ENCODE results near the gene TBCB. TPM values are rescaled to one million over a fixed set of nuclear protein-coding genes. Genes with fewer than 3 reads are reported as not detected.
"Not testable (repeated sequence)": the region's sequence is repeated elsewhere in the genome, so short reads cannot be mapped to it uniquely, and the experiment has no call there.

Gene TBCB
- total and polyA plus RNA-seq, 2 of the 4 experiments (the other 2 are of a cell fraction) = 182 to 269 TPM

DNA sequence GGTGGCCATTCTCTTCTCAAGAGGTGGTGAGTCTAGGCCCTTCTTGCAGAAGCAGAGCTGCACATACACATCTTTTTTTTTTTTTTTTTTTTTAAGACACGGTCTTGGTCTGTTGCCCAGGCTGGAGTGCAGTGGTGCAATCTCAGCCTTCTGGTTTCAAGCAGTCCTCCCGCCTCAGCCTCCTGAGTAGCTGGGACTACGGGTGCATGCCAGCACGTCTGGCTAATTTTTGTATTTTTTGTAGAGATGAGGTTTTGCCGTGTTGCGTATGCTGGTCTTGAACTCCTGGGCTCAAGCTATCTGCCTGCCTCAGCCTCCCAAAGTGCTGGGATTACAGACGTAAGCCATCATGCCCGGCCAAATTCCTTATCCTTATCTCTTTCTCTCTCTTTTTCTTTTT lies 58.6 kb downstream of the TBCB start:
- CTCF ChIA-PET = interaction anchor here (0.6 to 2.3 kb wide), 2 partner anchors 46 to 103 kb away, joined by 3 to 12 read pairs; no protein-coding TSS in a partner anchor
- ATAC-seq (ENCODE audit: low read depth); H3K79me1 ChIP-seq (ENCODE audit: low read depth in 1 of 2, low read length in 2 of 2); H2BK5ac ChIP-seq (ENCODE audit: low read depth, low read length, poor library complexity, severe bottlenecking); POLR2A ChIA-PET (ENCODE audit: unreplicated experiment); H4K91ac ChIP-seq (ENCODE audit: insufficient read depth, low read depth, low read length); dilution Hi-C loops (cut with HindIII; ENCODE audit: low sequenced_read_pairs, unreplicated experiment); DNase-seq; H3K9me1 ChIP-seq (ENCODE audit: insufficient read depth, low read length); H2AK5ac ChIP-seq (ENCODE audit: low read depth, low read length); H4K8ac ChIP-seq (ENCODE audit: low read depth in 2 of 2, low read length in 2 of 2); H2BK20ac ChIP-seq (ENCODE audit: low read depth, low read length); H2BK120ac ChIP-seq (ENCODE audit: low read depth, low read length); H3K23ac ChIP-seq (ENCODE audit: low read depth, low read length); intact Hi-C loops (cut with micrococcal nuclease); H3K4me2 ChIP-seq (ENCODE audit: low read depth, low read length); H3K18ac ChIP-seq (ENCODE audit: low read depth, low read length); H3K4me3 ChIP-seq (ENCODE audit: insufficient read depth, low read depth, low read length); H3K27me3 ChIP-seq (ENCODE audit: control insufficient read depth, insufficient read depth, low read length); H3K9me3 ChIP-seq (ENCODE audit: control insufficient read depth, insufficient read depth, low read length); H3K4me1 ChIP-seq (ENCODE audit: control insufficient read depth, insufficient read depth, low read length); H3K56ac ChIP-seq (ENCODE audit: extremely low read depth, insufficient read depth, low read length); BruUV-seq (replicated peaks); H3K9ac ChIP-seq (ENCODE audit: low read depth, low read length); H4K20me1 ChIP-seq (ENCODE audit: insufficient read depth, low read length); H2BK15ac ChIP-seq (ENCODE audit: low read depth, low read length); H2AK9ac ChIP-seq (replicated peaks; ENCODE audit: low read depth, low read length, poor library complexity); H3K36me3 ChIP-seq (ENCODE audit: control insufficient read depth, insufficient read depth, low read length); H3K14ac ChIP-seq (replicated peaks; ENCODE audit: low read depth, low read length); H3K4ac ChIP-seq (ENCODE audit: low read depth, low read length); H4K5ac ChIP-seq (ENCODE audit: low read depth, low read length); H3K27ac ChIP-seq (ENCODE audit: insufficient read depth, low read length): not testable (repeated sequence)
- peak overlapping the region; percentile 60 for H2AFZ ChIP-seq (replicated peaks; ENCODE audit: low read length, poor library complexity)
- in situ Hi-C loops (cut with MboI; ENCODE audit: low sequenced_read_pairs) = loop anchor here (5.0 kb wide), 1 partner anchor 47 kb away; no protein-coding TSS in a partner anchor
- no CpG with 5 or more reads among the region's 8 CpGs for WGBS, 2 experiments (ENCODE audit: extremely low coverage in 2 of 2, insufficient read length in 1 of 2)

Other genes starting within 250 kb of the TBCB start
- 4.7 and 6.7 TPM in 2 replicates for gene APLP1, start 246.9 kb upstream of the TBCB start, total RNA-seq (2012; rRNA removed)
- 41.0 and 44.3 TPM in 2 replicates for gene APLP1, start 246.9 kb upstream of the TBCB start, polyA plus RNA-seq (2012; rRNA removed)
- gene NFKBID, start 214.9 kb upstream of the TBCB start, total RNA-seq (2012; rRNA removed) = 1.1 and 1.4 TPM in 2 replicates
- 12.3 and 13.3 TPM in 2 replicates for gene NFKBID, start 214.9 kb upstream of the TBCB start, polyA plus RNA-seq (2012; rRNA removed)
- gene HCST, start 212.9 kb upstream of the TBCB start, total RNA-seq (2012; rRNA removed) = not detected in 2 replicates
- 0.93 and 1.5 TPM in 2 replicates for gene HCST, start 212.9 kb upstream of the TBCB start, polyA plus RNA-seq (2012; rRNA removed)
- not detected in 2 replicates for gene TYROBP, start 207.2 kb upstream of the TBCB start, total RNA-seq (2012; rRNA removed)
- gene TYROBP, start 207.2 kb upstream of the TBCB start, polyA plus RNA-seq (2012; rRNA removed) = not detected in 2 replicates
- gene LRFN3, start 179.1 kb upstream of the TBCB start, total RNA-seq (2012; rRNA removed) = 0.36 and 0.56 TPM in 2 replicates
- 4.8 TPM in 2 replicates for gene LRFN3, start 179.1 kb upstream of the TBCB start, polyA plus RNA-seq (2012; rRNA removed)
- gene SDHAF1, start 120.3 kb upstream of the TBCB start, total RNA-seq (2012; rRNA removed) = 4.8 and 5.0 TPM in 2 replicates
- 9.9 and 13.2 TPM in 2 replicates for gene SDHAF1, start 120.3 kb upstream of the TBCB start, polyA plus RNA-seq (2012; rRNA removed)
- gene SYNE4, start 106.7 kb upstream of the TBCB start, total RNA-seq (2012; rRNA removed) = not detected in 2 replicates
- 0.27 and 0.34 TPM in 2 replicates for gene SYNE4, start 106.7 kb upstream of the TBCB start, polyA plus RNA-seq (2012; rRNA removed)
- gene ALKBH6, start 101.3 kb upstream of the TBCB start, total RNA-seq (2012; rRNA removed) = 10.3 and 12.9 TPM in 2 replicates
- 38.7 and 42.7 TPM in 2 replicates for gene ALKBH6, start 101.3 kb upstream of the TBCB start, polyA plus RNA-seq (2012; rRNA removed)
- gene CLIP3, start 82.6 kb upstream of the TBCB start, total RNA-seq (2012; rRNA removed) = 5.0 and 5.4 TPM in 2 replicates
- gene CLIP3, start 82.6 kb upstream of the TBCB start, polyA plus RNA-seq (2012; rRNA removed) = 24.4 and 28.7 TPM in 2 replicates
- 1.8 and 2.2 TPM in 2 replicates for gene THAP8, start 61.2 kb upstream of the TBCB start, total RNA-seq (2012; rRNA removed)
- 5.9 and 7.2 TPM in 2 replicates for gene THAP8, start 61.2 kb upstream of the TBCB start, polyA plus RNA-seq (2012; rRNA removed)
- gene WDR62, start 60.6 kb upstream of the TBCB start, total RNA-seq (2012; rRNA removed) = 4.5 and 5.0 TPM in 2 replicates
- 7.0 and 8.2 TPM in 2 replicates for gene WDR62, start 60.6 kb upstream of the TBCB start, polyA plus RNA-seq (2012; rRNA removed)
- gene OVOL3, start 4.3 kb upstream of the TBCB start, total RNA-seq (2012; rRNA removed) = not detected in 2 replicates
- not detected in 2 replicates for gene OVOL3, start 4.3 kb upstream of the TBCB start, polyA plus RNA-seq (2012; rRNA removed)
- 35.8 and 48.3 TPM in 2 replicates for gene POLR2I, start 593 bp upstream of the TBCB start, total RNA-seq (2012; rRNA removed)
- 59.7 and 105 TPM in 2 replicates for gene POLR2I, start 593 bp upstream of the TBCB start, polyA plus RNA-seq (2012; rRNA removed)
- gene CAPNS1, start 24.6 kb downstream of the TBCB start, total RNA-seq (2012; rRNA removed) = 436 and 504 TPM in 2 replicates
- 988 and 1,060 TPM in 2 replicates for gene CAPNS1, start 24.6 kb downstream of the TBCB start, polyA plus RNA-seq (2012; rRNA removed)
- 0.54 and 1.1 TPM in 2 replicates for gene COX7A1, start 37.0 kb downstream of the TBCB start, total RNA-seq (2012; rRNA removed)
- 6.9 and 8.4 TPM in 2 replicates for gene COX7A1, start 37.0 kb downstream of the TBCB start, polyA plus RNA-seq (2012; rRNA removed)
- 6.4 and 7.5 TPM in 2 replicates for gene ZNF565, start 99.2 kb downstream of the TBCB start, total RNA-seq (2012; rRNA removed)
- gene ZNF565, start 99.2 kb downstream of the TBCB start, polyA plus RNA-seq (2012; rRNA removed) = 2.1 and 2.3 TPM in 2 replicates
- gene ZNF146, start 99.6 kb downstream of the TBCB start, total RNA-seq (2012; rRNA removed) = 106 and 129 TPM in 2 replicates
- 42.6 and 61.6 TPM in 2 replicates for gene ZNF146, start 99.6 kb downstream of the TBCB start, polyA plus RNA-seq (2012; rRNA removed)